AG04450 (cell line): ENCODE results near the gene ADIPOR1. TPM values are rescaled to one million over a fixed set of nuclear protein-coding genes. Genes with fewer than 3 reads are reported as not detected.
"Not testable (repeated sequence)": the region's sequence is repeated elsewhere in the genome, so short reads cannot be mapped to it uniquely, and the experiment has no call there.

Source experiments
- CTCF ChIA-PET: fragments of 300-600, 350-600 bp; formaldehyde crosslinking; extraction: SDS; loops from one replicate; lab custom pipeline; 2022; ENCODE audit warnings: antibody characterized with exemption, inconsistent platforms; lab: Charles Lee
- POLR2A ChIA-PET: fragments of 350-600 bp; formaldehyde crosslinking; extraction: SDS; loops from one replicate; lab custom pipeline; 2021; ENCODE audit warnings: antibody characterized with exemption, inconsistent platforms; lab: Yijun Ruan, JAX
- DNase-seq: peaks from one replicate; pipeline ENCODE4 v3.0.0-alpha.2; 2011; ENCODE audit warnings: low read depth, low spot score
- H3K27ac ChIP-seq: one replicate; pipeline ENCODE4 v1.5.1; 2012; ENCODE audit warnings: low read depth, low read length, control low read depth
- H3K27me3 ChIP-seq: one replicate; pipeline ENCODE4 v1.6.0; 2012; ENCODE audit warnings: low read length; ENCODE audit not compliant: control insufficient read depth, insufficient read depth
- H3K4me3 ChIP-seq: 2 replicates; pipeline ENCODE4 v1.5.1; 2011; ENCODE audit warnings: mild to moderate bottlenecking, low read depth, low read length, control low read depth
- H3K9me3 ChIP-seq: 2 replicates; pipeline ENCODE4 v1.5.1; 2012; ENCODE audit warnings: low read length; ENCODE audit not compliant: control insufficient read depth, insufficient read depth
- CTCF ChIP-seq: IDR thresholded peaks from 2 replicates; pipeline ENCODE4 v1.5.1; 2011; ENCODE audit warnings: low read depth, low read length, control low read depth, inconsistent platforms
- polyA plus RNA-seq: library from polyadenylated mRNA; depleted of rRNA; stranded (reverse); fragments of >200 nt; gene quantifications from 2 replicates; pipeline ENCODE4 v1.2.3, GENCODE V29; 2011

The ADIPOR1 gene
- polyA plus RNA-seq, 1 experiment: 124 TPM

GRCh38 chr1:202991112-202991511 lies 33.0 kb upstream of the ADIPOR1 start:
- H3K9me3 ChIP-seq: no peaks in the 10 kb centered on the region
- no peak overlapping the region for H3K4me3 ChIP-seq
- ChIA-PET CTCF (interaction anchor here (0.6 to 4.4 kb wide), 2 partner anchors 9 to 21 kb away, joined by 5 to 27 read pairs; no protein-coding TSS in a partner anchor), POLR2A (no interaction called here)
- H3K27me3 ChIP-seq: peaks cover 49% of the 10 kb centered on the region
- DNase-seq: no peak
- TF ChIP-seq CTCF: no peak
- no peak overlapping the region for H3K27ac ChIP-seq

GRCh38 chr1:202989879-202990278 lies 31.8 kb upstream of the ADIPOR1 start:
- no peak for TF ChIP-seq CTCF
- Histone ChIP-seq H3K9me3 (no peaks in the 10 kb centered on the region), H3K4me3 (no peak overlapping the region), H3K27ac (no peak overlapping the region), H3K27me3 (peaks cover 45% of the 10 kb centered on the region)
- no peak for DNase-seq
- POLR2A ChIA-PET: no interaction called here
- CTCF ChIA-PET: interaction anchor here (0.5 to 4.4 kb wide), 5 partner anchors 10 to 801 kb away, joined by 3 to 27 read pairs (median 3); no protein-coding TSS in a partner anchor

- TF ChIP-seq CTCF: no peak
- DNase-seq: no peak
- Histone ChIP-seq H3K4me3 (no peak overlapping the region), H3K27me3 (peaks cover 45% of the 10 kb centered on the region), H3K9me3 (no peaks in the 10 kb centered on the region), H3K27ac (no peak overlapping the region)
- ChIA-PET CTCF (interaction anchor here (1.0 to 4.4 kb wide), 3 partner anchors 9 to 20 kb away, joined by 3 to 27 read pairs (median 4); no protein-coding TSS in a partner anchor), POLR2A (no interaction called here)
Observed at GRCh38 chr1:202987922-202988583, 29.9 kb upstream of the ADIPOR1 start.

GRCh38 chr1:202987255-202987654 lies 29.1 kb upstream of the ADIPOR1 start:
- ChIA-PET POLR2A (no interaction called here), CTCF (interaction anchor here (1.0 to 4.4 kb wide), 2 partner anchors 13 to 19 kb away, joined by 3 to 27 read pairs; no protein-coding TSS in a partner anchor)
- Histone ChIP-seq H3K9me3 (no peaks in the 10 kb centered on the region), H3K4me3 (no peak overlapping the region), H3K27ac (no peak overlapping the region), H3K27me3 (peaks cover 45% of the 10 kb centered on the region)
- TF ChIP-seq CTCF: no peak
- no peak for DNase-seq

- H3K9me3 ChIP-seq, H3K4me3 ChIP-seq, H3K27ac ChIP-seq, CTCF ChIA-PET, DNase-seq, POLR2A ChIA-PET: not testable (repeated sequence)
- peaks cover 36% of the 10 kb centered on the region for H3K27me3 ChIP-seq
Observed at GRCh38 chr1:202986120-202986519, 28.0 kb upstream of the ADIPOR1 start.
